Measurements from ENCODE around the gene ABHD17B. TPM values are rescaled to one million over a fixed set of nuclear protein-coding genes. Genes with fewer than 3 reads are reported as not detected.
A peak's percentile ranks its signal among the peaks of the same experiment; 100 is the strongest.

Gene ABHD17B
- total and polyA plus RNA-seq, 4 experiments from 2014 or later: 16.6 to 20.8 (median 17.5) TPM

- H3K4me1 ChIP-seq (ENCODE audit: insufficient read depth, low read length): peaks cover 28% of the 10 kb centered on the region
- no peak for DNase-seq
- peaks cover 39 to 56% (median 46%) of the 10 kb centered on the region in 4 donors for H3K4me1 Mint-ChIP-seq
- CTCF ChIA-PET (ENCODE audit: partially characterized antibody): interaction anchor here (0.5 kb wide), 1 partner anchor 96 kb away, joined by 3 read pairs; no protein-coding TSS in a partner anchor
- no peaks in the 10 kb centered on the region for H3K27me3 Mint-ChIP-seq
- peaks cover 13 to 21% of the 10 kb centered on the region in 2 donors for H3K36me3 Mint-ChIP-seq
- no peak overlapping the region for H3K4me3 Mint-ChIP-seq
- no peaks in the 10 kb centered on the region for H3K27me3 ChIP-seq (ENCODE audit: insufficient read depth, low read length)
- H3K4me3 ChIP-seq (ENCODE audit: low read length in 2 of 2): no peak overlapping the region
- no peak overlapping the region for H3K27ac ChIP-seq (ENCODE audit: low read depth, low read length)
- no peaks in the 10 kb centered on the region for H3K9me3 ChIP-seq (ENCODE audit: control insufficient read depth in 1 of 2, low read length in 2 of 2)
- intact Hi-C loops (cut with micrococcal nuclease): loop anchor here (10.0 kb wide), 1 partner anchor 609 kb away; the partner anchor contains the start of gene TMC1
- POLR2A ChIA-PET (ENCODE audit: partially characterized antibody): no interaction called here
- H3K36me3 ChIP-seq (ENCODE audit: insufficient read depth, low read length): no peaks in the 10 kb centered on the region
- no peaks in the 10 kb centered on the region for H3K9me3 Mint-ChIP-seq
- H3K27ac Mint-ChIP-seq: no peak overlapping the region
These were observed 4.5 kb upstream of the ABHD17B start for GRCh38 chr9:71915495-71915894.

GRCh38 chr9:71911908-71912335, 929 bp upstream of the ABHD17B start:
- Mint-ChIP-seq H3K36me3 (peaks cover 0 to 16% of the 10 kb centered on the region in 2 donors), H3K4me3 (peak overlapping the region; percentile 99 to 100 (median 100)), H3K27me3 (no peaks in the 10 kb centered on the region), H3K9me3 (no peaks in the 10 kb centered on the region), H3K4me1 (peaks cover 48 to 74% (median 55%) of the 10 kb centered on the region in 4 donors), H3K27ac (peak overlapping the region; percentile 92 to 100 (median 97))
- no peaks in the 10 kb centered on the region for H3K27me3 ChIP-seq (ENCODE audit: insufficient read depth, low read length)
- no peak for DNase-seq
- POLR2A ChIA-PET (ENCODE audit: partially characterized antibody): interaction anchor here (1.0 to 1.8 kb wide), 14 partner anchors 10 to 453 kb away, joined by 3 to 20 read pairs (median 5); partner anchors contain the start of genes CEMIP2 and ZFAND5
- peaks cover 51% of the 10 kb centered on the region for H3K4me1 ChIP-seq (ENCODE audit: insufficient read depth, low read length)
- H3K27ac ChIP-seq (ENCODE audit: low read depth, low read length): peak overlapping the region; percentile 74
- H3K36me3 ChIP-seq (ENCODE audit: insufficient read depth, low read length): no peaks in the 10 kb centered on the region
- intact Hi-C loops (cut with micrococcal nuclease): loop anchor here (1.0 to 10.0 kb wide), 9 partner anchors 15 to 1653 kb away; partner anchors contain the start of genes KLF9, SMC5 and TMC1
- CTCF ChIA-PET (ENCODE audit: partially characterized antibody): interaction anchor here (0.9 to 2.5 kb wide), 9 partner anchors 12 to 142 kb away, joined by 3 to 11 read pairs (median 5); no protein-coding TSS in a partner anchor
- H3K4me3 ChIP-seq (ENCODE audit: low read length in 2 of 2): peak overlapping the region; percentile 77 to 83
- no peaks in the 10 kb centered on the region for H3K9me3 ChIP-seq (ENCODE audit: control insufficient read depth in 1 of 2, low read length in 2 of 2)

GRCh38 chr9:71910650-71911060, 338 bp downstream of the ABHD17B start:
- POLR2A ChIA-PET (ENCODE audit: partially characterized antibody): interaction anchor here (0.6 to 1.8 kb wide), 15 partner anchors 8 to 1223 kb away, joined by 3 to 20 read pairs (median 5); partner anchors contain the start of gene CEMIP2
- H3K36me3 Mint-ChIP-seq: peaks cover 4 to 16% of the 10 kb centered on the region in 2 donors
- Histone ChIP-seq H3K27ac (ENCODE audit: low read depth, low read length) (peak overlapping the region; percentile 74), H3K4me3 (ENCODE audit: low read length in 2 of 2) (peak overlapping the region; percentile 77 to 83), H3K27me3 (ENCODE audit: insufficient read depth, low read length) (no peaks in the 10 kb centered on the region), H3K9me3 (ENCODE audit: control insufficient read depth in 1 of 2, low read length in 2 of 2) (no peaks in the 10 kb centered on the region), H3K36me3 (ENCODE audit: insufficient read depth, low read length) (no peaks in the 10 kb centered on the region), H3K4me1 (ENCODE audit: insufficient read depth, low read length) (peaks cover 51% of the 10 kb centered on the region)
- H3K4me3 Mint-ChIP-seq: peak overlapping the region; percentile 99 to 100 (median 100)
- no peaks in the 10 kb centered on the region for H3K27me3 Mint-ChIP-seq
- DNase-seq: no peak
- CTCF ChIA-PET (ENCODE audit: partially characterized antibody): interaction anchor here (0.8 to 2.0 kb wide), 10 partner anchors 8 to 306 kb away, joined by 3 to 10 read pairs (median 4); no protein-coding TSS in a partner anchor
- H3K9me3 Mint-ChIP-seq: no peaks in the 10 kb centered on the region
- peaks cover 44 to 77% (median 52%) of the 10 kb centered on the region in 4 donors for H3K4me1 Mint-ChIP-seq
- peak overlapping the region; percentile 92 to 100 (median 97) for H3K27ac Mint-ChIP-seq
- intact Hi-C loops (cut with micrococcal nuclease): loop anchor here (1.0 to 10.0 kb wide), 9 partner anchors 14 to 1652 kb away; partner anchors contain the start of genes KLF9, SMC5 and TMC1

- peak overlapping the region; percentile 8 to 83 for H3K4me3 ChIP-seq (ENCODE audit: low read length in 2 of 2)
- Mint-ChIP-seq H3K4me3 (peak overlapping the region; percentile 91 to 100 (median 98)), H3K4me1 (peaks cover 44 to 82% (median 52%) of the 10 kb centered on the region in 4 donors), H3K27ac (peak overlapping the region; percentile 49 to 91 (median 82)), H3K27me3 (no peaks in the 10 kb centered on the region), H3K36me3 (peaks cover 4 to 16% of the 10 kb centered on the region in 2 donors), H3K9me3 (no peaks in the 10 kb centered on the region)
- peak; percentile 9 to 48 (median 17) for DNase-seq
- peak overlapping the region; percentile 74 for H3K27ac ChIP-seq (ENCODE audit: low read depth, low read length)
- no peaks in the 10 kb centered on the region for H3K9me3 ChIP-seq (ENCODE audit: control insufficient read depth in 1 of 2, low read length in 2 of 2)
- CTCF ChIA-PET (ENCODE audit: partially characterized antibody): interaction anchor here (1.2 kb wide), 1 partner anchor 306 kb away, joined by 4 read pairs; no protein-coding TSS in a partner anchor
- no peaks in the 10 kb centered on the region for H3K36me3 ChIP-seq (ENCODE audit: insufficient read depth, low read length)
- H3K4me1 ChIP-seq (ENCODE audit: insufficient read depth, low read length): peaks cover 51% of the 10 kb centered on the region
- intact Hi-C loops (cut with micrococcal nuclease): loop anchor here (2.0 to 10.0 kb wide), 6 partner anchors 13 to 1651 kb away; partner anchors contain the start of genes KLF9, SMC5 and TMC1
- POLR2A ChIA-PET (ENCODE audit: partially characterized antibody): interaction anchor here (1.2 to 1.8 kb wide), 6 partner anchors 8 to 155 kb away, joined by 3 to 20 read pairs (median 9); partner anchors contain the start of gene CEMIP2
- no peaks in the 10 kb centered on the region for H3K27me3 ChIP-seq (ENCODE audit: insufficient read depth, low read length)
These were observed 925 bp downstream of the ABHD17B start for GRCh38 chr9:71909887-71910649.

GRCh38 chr9:71908825-71909224, 2.2 kb downstream of the ABHD17B start:
- no peaks in the 10 kb centered on the region for H3K9me3 Mint-ChIP-seq
- peaks cover 4 to 16% of the 10 kb centered on the region in 2 donors for H3K36me3 Mint-ChIP-seq
- Histone ChIP-seq H3K27me3 (ENCODE audit: insufficient read depth, low read length) (no peaks in the 10 kb centered on the region), H3K4me3 (ENCODE audit: low read length in 2 of 2) (peak overlapping the region in 1 of 2 donors; percentile 83), H3K36me3 (ENCODE audit: insufficient read depth, low read length) (no peaks in the 10 kb centered on the region), H3K9me3 (ENCODE audit: control insufficient read depth in 1 of 2, low read length in 2 of 2) (no peaks in the 10 kb centered on the region), H3K4me1 (ENCODE audit: insufficient read depth, low read length) (peaks cover 47% of the 10 kb centered on the region), H3K27ac (ENCODE audit: low read depth, low read length) (no peak overlapping the region)
- CTCF ChIA-PET (ENCODE audit: partially characterized antibody): no interaction called here
- H3K27ac Mint-ChIP-seq: peak overlapping the region in 1 of 7 donors; percentile 19
- H3K4me3 Mint-ChIP-seq: peak overlapping the region; percentile 91 to 100 (median 98)
- no peaks in the 10 kb centered on the region for H3K27me3 Mint-ChIP-seq
- intact Hi-C loops (cut with micrococcal nuclease): no loop called here
- POLR2A ChIA-PET (ENCODE audit: partially characterized antibody): interaction anchor here (0.7 kb wide), 1 partner anchor 142 kb away, joined by 3 read pairs; no protein-coding TSS in a partner anchor
- DNase-seq: no peak
- H3K4me1 Mint-ChIP-seq: peaks cover 39 to 80% (median 49%) of the 10 kb centered on the region in 4 donors

- H3K36me3 ChIP-seq (ENCODE audit: insufficient read depth, low read length): no peaks in the 10 kb centered on the region
- CTCF ChIA-PET (ENCODE audit: partially characterized antibody): interaction anchor here (1.1 kb wide), 1 partner anchor 123 kb away, joined by 3 read pairs; no protein-coding TSS in a partner anchor
- no peaks in the 10 kb centered on the region for H3K9me3 ChIP-seq (ENCODE audit: control insufficient read depth in 1 of 2, low read length in 2 of 2)
- no peak overlapping the region for H3K4me3 ChIP-seq (ENCODE audit: low read length in 2 of 2)
- no peak overlapping the region for H3K27ac ChIP-seq (ENCODE audit: low read depth, low read length)
- POLR2A ChIA-PET (ENCODE audit: partially characterized antibody): no interaction called here
- no peak overlapping the region for H3K4me3 Mint-ChIP-seq
- no peaks in the 10 kb centered on the region for H3K9me3 Mint-ChIP-seq
- peaks cover 46% of the 10 kb centered on the region for H3K4me1 ChIP-seq (ENCODE audit: insufficient read depth, low read length)
- H3K27me3 ChIP-seq (ENCODE audit: insufficient read depth, low read length): no peaks in the 10 kb centered on the region
- peaks cover 33 to 73% (median 45%) of the 10 kb centered on the region in 4 donors for H3K4me1 Mint-ChIP-seq
- no peaks in the 10 kb centered on the region for H3K27me3 Mint-ChIP-seq
- no peak for DNase-seq
- peak overlapping the region in 1 of 7 donors; percentile 14 for H3K27ac Mint-ChIP-seq
- H3K36me3 Mint-ChIP-seq: peaks cover 0 to 4% of the 10 kb centered on the region in 2 donors
- intact Hi-C loops (cut with micrococcal nuclease): loop anchor here (5.0 kb wide), 1 partner anchor 72 kb away; no protein-coding TSS in a partner anchor
These were observed 6.9 kb downstream of the ABHD17B start for GRCh38 chr9:71904076-71904475.

Measured in CD4-positive, alpha-beta memory T cell (primary cell).